OCI-LY1 (cell line): ENCODE results near the gene FYB2.

Experiments
- EZH2 ChIP-seq: fragments of 200-600 bp; sonication (generic), shearing (Covaris generic); IDR thresholded peaks from 2 replicates; pipeline ENCODE4 v1.8.0; 2017; ENCODE audit warnings: borderline replicate concordance, mixed run types, mild to moderate bottlenecking, antibody characterized with exemption, low read length, moderate library complexity, mixed read lengths
- TF ChIP-seq, protein P1 (sequence below): fragments of 200-600 bp; sonication (generic), shearing (Covaris generic); IDR thresholded peaks from 2 replicates; pipeline ENCODE4 v1.5.1; 2017; ENCODE audit warnings: mild to moderate bottlenecking, antibody characterized with exemption, low read length, moderate library complexity, mixed read lengths

DNA sequence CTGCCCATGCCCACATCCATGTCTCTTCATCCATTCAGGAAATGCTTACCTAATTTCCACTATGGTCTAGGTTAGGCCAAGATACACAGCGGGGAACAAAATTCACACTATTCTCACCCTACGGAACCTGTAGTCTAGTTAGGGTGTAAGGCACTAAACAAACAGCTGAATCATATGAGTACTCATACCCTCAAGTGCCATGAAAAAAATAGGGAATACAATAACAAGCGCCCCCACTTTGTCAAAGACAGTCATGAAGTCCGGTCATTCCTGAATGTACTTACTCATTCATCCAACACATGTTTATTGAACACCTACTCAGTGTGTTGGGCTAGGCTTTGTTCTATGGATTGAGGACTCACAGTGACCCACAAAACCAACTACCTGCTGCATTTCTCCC, 6.2 kb upstream of the FYB2 start:
- TF ChIP-seq, protein P1, sequence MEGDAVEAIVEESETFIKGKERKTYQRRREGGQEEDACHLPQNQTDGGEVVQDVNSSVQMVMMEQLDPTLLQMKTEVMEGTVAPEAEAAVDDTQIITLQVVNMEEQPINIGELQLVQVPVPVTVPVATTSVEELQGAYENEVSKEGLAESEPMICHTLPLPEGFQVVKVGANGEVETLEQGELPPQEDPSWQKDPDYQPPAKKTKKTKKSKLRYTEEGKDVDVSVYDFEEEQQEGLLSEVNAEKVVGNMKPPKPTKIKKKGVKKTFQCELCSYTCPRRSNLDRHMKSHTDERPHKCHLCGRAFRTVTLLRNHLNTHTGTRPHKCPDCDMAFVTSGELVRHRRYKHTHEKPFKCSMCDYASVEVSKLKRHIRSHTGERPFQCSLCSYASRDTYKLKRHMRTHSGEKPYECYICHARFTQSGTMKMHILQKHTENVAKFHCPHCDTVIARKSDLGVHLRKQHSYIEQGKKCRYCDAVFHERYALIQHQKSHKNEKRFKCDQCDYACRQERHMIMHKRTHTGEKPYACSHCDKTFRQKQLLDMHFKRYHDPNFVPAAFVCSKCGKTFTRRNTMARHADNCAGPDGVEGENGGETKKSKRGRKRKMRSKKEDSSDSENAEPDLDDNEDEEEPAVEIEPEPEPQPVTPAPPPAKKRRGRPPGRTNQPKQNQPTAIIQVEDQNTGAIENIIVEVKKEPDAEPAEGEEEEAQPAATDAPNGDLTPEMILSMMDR, result no peak
- no peak for TF ChIP-seq EZH2
